Stimulated activated CD4-positive, alpha-beta T cell treated with anti-CD3 and anti-CD28 coated beads, Interleukin-12 subunit alpha, Interleukin-12 subunit beta, amount 100 ng/mL, for 4 hours (primary cell): ENCODE results near the gene OPA1.

Source experiments
- DNase-seq: peaks from one replicate; pipeline ENCODE4 v3.0.0-alpha.2; 2020

Gene OPA1

GRCh38 chr3:193711964-193712598 lies 119.1 kb downstream of the OPA1 start:
- DNase-seq = no peak

DNA sequence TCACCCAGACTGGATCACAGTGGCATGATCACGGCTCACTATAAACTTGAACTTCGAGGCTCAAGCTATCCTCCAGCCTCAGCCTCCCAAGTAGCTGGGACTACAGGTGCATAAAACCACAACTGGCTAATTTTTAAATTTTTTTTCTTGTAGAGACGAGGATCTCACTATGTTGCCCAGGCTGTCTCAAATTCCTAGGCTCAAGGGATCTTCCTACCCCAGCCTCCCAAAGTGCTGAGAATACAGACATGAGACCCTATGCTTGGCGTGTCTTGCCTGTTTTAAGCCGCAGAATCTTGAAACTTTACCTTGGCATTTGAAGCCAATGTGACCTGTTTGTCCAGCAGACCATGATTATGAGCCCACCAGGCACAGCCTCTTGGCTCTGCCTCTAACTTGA lies 119.9 kb downstream of the OPA1 start:
- DNase-seq = no peak

GRCh38 chr3:193714523-193715137 lies 121.6 kb downstream of the OPA1 start:
- DNase-seq = no peak

DNA sequence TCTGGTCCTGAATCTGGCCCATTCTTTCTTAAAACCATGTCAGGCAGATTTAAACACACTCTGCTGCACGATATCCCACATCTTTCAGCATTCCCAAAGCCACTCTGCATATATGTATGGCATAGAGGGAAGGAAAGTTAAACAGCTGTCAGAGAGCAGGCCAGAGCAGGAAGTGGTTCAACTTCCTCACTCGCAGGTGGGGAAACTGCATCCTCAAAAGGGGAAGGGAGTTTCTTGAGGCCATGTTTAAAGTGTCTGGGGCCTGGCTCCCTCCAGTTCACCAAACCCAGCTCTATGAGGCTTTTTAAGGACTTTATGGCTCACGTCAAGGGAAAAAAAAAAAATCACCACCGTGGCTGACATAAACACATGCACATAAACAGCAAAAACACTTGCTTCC lies 123.1 kb downstream of the OPA1 start:
- no peak for DNase-seq

GRCh38 chr3:193719735-193720134 lies 126.7 kb downstream of the OPA1 start:
- DNase-seq = no peak

- DNase-seq = no peak
Measured at GRCh38 chr3:193720169-193720568, 127.2 kb downstream of the OPA1 start.

GRCh38 chr3:193722566-193722965 lies 129.6 kb downstream of the OPA1 start:
- DNase-seq = no peak

DNA sequence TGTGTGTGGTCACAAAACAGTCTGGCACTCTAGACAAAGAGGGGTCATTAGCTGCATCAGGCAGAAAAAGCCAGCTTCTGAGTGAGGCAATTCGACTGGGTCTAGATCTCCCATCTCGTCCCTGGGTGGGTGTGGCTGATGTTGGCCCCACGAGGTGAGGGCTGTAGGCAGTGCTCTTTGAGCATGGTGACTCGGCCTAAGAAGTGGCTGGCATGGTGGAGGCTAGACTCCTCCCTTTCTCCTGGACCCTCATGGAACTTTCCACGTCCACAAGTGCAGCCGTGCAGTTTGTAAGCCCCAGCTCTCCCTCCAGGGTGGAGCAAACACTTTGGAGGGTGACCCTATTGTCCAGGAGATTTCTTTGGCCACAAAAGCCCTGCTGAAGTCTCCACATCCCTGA lies 134.1 kb downstream of the OPA1 start:
- no peak for DNase-seq

- no peak for DNase-seq
Measured at GRCh38 chr3:193728429-193729087, 135.6 kb downstream of the OPA1 start.

DNA sequence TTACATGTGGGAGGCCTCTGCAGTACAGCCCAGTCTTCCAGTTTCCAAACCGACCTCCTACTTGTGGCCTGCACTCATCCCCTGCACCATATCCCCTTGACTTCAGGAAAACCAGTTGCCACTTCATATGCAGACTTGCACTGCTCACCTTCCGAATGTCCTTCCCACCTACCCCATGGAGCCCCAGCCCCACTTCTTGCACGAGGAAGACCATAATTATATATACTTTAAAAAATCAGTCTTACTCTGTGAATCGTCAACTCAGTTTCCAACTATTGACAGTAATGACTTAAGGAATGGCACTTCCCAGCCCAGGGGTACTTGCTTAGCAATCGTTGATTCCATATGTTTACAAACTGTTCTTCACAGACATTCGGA lies 136.1 kb downstream of the OPA1 start:
- DNase-seq = no peak

DNA sequence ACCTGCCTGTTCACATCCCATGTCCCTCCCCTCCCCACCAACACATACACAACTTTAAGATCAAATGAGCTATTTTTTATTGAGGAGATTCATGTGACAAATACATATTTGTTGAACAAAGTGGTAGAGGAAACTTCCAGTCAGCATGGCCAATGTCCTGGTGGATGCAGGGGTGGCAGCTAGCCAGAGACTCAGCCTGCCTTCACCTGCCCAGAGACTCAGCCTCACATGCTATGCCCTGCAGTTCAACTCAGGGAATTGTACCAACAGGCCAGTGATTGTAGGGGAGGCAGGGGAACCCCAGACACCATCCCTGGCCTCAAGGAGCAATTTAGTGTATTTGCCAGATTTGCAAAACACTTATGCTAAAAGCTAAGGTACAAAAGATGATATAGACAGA lies 136.6 kb downstream of the OPA1 start:
- no peak for DNase-seq

GRCh38 chr3:193730511-193730910 lies 137.5 kb downstream of the OPA1 start:
- DNase-seq = no peak

DNA sequence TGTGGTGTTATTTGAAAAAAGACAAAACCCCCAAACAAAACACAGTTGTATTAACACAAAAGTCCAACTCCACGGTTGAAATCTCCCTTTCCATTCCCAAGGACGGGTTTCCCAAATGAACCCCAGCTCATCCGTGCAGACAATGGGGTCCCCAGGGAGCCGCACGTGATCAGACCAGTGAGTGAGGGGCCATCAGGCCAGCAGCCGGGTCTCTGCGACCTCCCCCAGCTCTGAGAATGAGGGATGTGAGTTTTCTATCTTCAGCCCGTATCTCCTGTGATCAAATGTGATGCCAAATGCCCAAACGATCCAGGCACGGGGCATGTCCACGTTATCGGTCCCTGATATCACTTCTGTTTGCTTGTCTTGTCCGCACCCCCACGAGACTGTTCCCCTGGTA lies 138.0 kb downstream of the OPA1 start:
- DNase-seq = no peak

GRCh38 chr3:193731656-193732055 lies 138.6 kb downstream of the OPA1 start:
- no peak for DNase-seq

DNA sequence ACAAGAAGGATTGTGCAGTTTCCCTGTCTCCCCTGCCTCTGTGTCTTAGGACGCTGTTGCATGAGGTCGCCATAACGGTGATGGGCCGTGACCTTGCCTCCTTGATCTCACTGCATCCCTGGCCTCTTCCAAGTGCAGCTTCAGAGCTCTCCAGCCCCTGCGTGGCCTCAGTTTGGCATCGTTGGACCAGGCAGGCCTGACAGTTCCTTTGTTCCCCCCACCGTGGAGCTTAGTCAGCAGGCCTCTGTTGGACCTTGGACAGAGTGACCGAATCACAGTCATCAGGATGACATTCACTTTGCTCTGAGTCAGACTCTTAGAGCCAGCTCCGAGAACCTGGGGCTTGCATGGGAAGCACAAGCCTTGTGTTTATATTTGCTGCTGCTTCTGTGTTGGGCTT lies 139.4 kb downstream of the OPA1 start:
- DNase-seq = no peak

DNA sequence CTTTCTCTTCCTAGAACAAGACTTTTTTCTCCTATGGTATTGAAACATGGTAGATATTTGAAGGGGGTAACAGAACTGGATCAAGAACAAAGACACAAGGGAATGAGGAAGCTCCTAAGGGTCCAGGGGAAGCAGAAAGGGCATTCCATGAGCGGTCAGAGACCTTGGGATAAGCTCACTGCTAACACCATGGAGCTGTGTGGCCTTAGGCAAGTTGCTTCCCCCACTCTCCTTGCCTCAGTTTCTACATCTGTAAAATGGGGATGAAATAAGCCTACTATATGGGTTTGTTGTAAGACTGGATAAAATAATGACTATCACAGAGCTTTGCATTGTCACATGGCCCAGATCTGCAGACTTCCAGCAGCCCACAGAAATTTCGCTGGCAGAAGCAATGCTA lies 139.8 kb downstream of the OPA1 start:
- DNase-seq = no peak

GRCh38 chr3:193734737-193735366 lies 141.8 kb downstream of the OPA1 start:
- DNase-seq = no peak

DNA sequence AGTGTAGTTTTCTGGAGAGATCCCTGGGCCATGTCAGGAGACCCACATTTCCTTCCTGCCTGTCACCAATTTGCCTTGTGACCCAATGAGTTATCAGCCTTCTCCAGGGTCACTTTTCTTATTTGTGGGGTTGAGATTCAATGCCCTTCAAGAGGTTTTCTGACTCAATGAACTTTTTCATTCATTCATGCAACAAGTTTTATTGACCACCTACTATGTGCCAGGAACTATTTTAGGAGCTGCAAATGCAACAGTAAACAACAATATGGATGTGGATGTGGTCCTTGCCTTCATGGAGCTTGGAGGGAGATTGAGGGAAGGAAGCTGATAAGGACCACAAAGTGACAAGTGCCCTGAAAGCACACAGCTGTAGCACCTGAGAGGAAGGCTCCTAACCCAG lies 142.8 kb downstream of the OPA1 start:
- no peak for DNase-seq

DNA sequence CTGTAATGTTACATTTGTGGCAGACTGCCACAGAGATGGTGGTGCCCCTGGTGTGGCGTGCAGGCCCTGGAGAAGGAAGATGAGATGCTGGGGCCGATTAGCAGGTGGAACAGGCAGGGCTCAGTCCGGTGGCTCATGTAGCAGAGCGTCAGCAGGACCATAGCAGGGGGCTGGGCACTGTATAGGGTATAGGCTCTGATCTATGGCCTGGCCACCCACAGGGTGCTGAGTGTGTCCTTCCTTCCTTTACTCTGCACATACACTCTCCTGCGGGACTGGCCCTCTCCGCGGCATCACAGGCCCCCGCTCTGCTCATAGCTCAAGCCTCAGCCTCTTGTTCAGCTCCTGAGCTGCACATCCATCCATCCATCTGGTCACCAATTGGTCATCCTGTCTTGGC lies 143.6 kb downstream of the OPA1 start:
- DNase-seq = no peak

DNA sequence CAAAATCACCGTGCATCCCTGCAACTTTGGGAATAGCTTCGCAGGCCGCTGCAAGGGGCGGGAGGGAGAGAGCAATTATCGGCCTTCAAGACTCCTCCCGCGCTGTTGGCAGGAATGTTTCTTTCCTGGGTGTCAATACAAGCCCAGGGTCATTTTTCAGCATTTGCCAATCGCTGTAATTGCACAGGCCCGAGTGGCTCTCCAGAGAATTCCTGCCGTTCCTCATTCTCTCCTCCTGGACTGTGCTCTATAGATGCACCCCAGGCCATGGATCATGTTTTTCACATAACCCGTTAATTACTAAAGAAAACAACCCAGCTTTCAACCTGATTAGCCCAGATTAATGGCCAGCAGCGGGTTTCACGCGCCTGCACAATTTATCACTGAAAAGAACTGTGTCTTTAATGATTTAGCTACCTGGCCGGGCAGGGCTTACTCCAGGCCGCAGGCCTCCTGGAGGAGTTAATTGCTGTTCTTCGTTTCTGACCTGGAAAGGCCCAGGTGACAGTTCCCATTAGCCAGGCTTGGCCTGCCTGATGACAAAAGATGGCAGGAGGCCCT lies 144.3 kb downstream of the OPA1 start:
- DNase-seq = no peak

GRCh38 chr3:193742628-193743027 lies 149.6 kb downstream of the OPA1 start:
- no peak for DNase-seq

DNA sequence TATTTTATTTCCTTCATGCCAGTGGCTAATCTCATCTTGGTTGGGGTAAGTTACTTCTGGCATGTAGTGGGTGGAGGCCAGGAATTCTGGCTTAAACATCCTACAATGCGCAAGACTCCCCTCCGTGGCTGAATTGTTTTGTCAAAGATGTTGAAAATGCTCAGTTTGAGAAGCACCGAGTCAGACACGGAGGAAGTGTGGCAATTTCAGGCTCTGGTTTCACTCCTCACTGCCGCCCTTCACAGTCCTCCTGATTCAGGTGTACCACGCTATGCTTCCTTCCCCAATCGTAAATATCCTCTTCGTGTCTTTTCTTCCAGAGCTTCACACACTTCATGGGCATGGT lies 150.7 kb downstream of the OPA1 start:
- no peak for DNase-seq

DNA sequence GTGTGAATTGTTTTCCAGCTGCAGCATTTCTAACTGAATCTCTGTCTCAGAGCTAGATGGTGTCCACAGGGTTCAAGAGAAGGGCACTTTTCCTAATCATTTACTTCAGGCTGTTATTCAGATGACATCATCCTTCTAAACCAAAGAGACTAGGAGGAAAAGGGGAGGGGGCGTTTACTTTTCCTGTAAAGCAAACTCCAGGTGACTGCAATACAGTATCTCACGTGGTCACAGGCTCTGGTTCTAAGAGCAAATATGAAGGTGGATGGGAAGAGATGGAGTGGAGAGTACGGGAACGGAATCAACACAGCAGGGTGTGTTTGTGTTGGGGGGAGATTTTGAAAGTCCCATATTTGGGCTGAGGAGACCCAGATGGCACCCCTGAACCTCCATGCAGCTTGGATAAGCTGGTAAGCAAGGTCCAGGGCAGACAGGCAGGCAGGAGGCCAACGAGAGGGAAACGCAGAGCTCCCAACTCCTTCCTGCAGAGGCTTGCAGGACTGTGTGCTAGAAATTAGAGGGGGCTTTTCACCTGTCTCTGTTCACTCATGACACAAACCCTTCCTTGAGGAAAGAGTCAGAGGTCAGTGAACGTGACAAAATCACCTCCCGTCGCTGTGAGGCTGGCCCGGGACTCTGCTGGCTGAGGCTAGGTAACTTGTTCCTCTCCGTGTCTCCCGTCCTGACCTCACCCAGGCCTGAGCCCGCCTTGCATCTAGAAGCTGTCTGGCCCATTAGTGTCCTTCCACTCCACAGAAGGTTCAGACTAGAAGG lies 151.2 kb downstream of the OPA1 start:
- no peak for DNase-seq
